ENCODE measurements around the gene ARG2. TPM values are rescaled to one million over a fixed set of nuclear protein-coding genes. Genes with fewer than 3 reads are reported as not detected.

The ARG2 gene
- total RNA-seq, 1 donor from 2014 or later, result 0.77 TPM

- H3K27ac ChIP-seq, result no peak overlapping the region
- H3K4me1 ChIP-seq, result no peaks in the 10 kb centered on the region
- no peaks in the 10 kb centered on the region for H3K36me3 ChIP-seq
- ATAC-seq, result no peak
- no peaks in the 10 kb centered on the region for H3K27me3 ChIP-seq (ENCODE audit: low read depth)
- TF ChIP-seq, protein P1, sequence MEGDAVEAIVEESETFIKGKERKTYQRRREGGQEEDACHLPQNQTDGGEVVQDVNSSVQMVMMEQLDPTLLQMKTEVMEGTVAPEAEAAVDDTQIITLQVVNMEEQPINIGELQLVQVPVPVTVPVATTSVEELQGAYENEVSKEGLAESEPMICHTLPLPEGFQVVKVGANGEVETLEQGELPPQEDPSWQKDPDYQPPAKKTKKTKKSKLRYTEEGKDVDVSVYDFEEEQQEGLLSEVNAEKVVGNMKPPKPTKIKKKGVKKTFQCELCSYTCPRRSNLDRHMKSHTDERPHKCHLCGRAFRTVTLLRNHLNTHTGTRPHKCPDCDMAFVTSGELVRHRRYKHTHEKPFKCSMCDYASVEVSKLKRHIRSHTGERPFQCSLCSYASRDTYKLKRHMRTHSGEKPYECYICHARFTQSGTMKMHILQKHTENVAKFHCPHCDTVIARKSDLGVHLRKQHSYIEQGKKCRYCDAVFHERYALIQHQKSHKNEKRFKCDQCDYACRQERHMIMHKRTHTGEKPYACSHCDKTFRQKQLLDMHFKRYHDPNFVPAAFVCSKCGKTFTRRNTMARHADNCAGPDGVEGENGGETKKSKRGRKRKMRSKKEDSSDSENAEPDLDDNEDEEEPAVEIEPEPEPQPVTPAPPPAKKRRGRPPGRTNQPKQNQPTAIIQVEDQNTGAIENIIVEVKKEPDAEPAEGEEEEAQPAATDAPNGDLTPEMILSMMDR (IDR thresholded peaks at IDR 0.05), result no peak
- no peak overlapping the region for H3K4me3 ChIP-seq
- intact Hi-C loops (cut with DNase I), result no loop called here
- H3K9me3 ChIP-seq, result no peaks in the 10 kb centered on the region
- DNase-seq, result peak; percentile 24
Measured at GRCh38 chr14:67577181-67577808, 42.4 kb upstream of the ARG2 start.

DNA sequence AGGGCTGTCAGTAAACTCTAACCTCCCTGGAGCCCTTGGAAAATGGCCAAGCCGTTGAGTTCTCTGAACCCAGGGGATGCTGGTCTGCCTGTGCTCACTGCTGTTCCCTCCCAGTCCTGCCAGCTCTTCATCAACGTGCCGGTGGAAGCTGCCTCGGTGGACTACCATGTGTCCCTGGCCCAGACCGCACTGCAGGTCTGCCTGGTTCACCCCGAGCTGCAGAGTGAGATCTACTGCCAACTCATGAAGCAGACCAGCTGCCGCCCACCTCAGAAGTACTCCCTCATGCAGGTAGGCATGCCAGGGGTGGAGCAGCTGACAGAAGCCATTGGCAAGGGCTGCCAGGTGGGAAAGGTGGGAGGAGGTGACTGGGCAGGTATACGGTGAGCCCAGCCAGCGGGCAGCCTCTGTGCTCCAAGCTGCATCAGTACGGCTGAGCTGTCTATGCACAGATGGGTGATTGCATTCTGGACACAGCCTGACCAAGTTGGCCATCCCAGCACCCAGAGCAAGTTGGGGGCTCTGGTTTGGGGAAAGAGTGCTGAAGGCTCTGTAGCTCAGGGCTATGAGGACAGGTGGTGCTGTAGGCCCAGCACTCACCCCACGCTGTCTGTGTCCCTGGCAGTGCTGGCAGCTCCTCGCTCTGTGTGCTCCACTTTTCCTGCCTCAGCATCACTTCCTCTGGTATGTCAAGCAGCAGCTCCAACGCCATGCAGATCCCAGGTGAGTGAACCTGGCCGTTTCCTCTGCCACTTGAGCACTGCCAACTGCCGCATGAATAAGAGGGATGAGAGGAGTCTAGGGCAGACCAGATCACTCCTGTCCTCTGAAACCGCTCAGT, 41.6 kb upstream of the ARG2 start:
- Histone ChIP-seq H3K36me3 (no peaks in the 10 kb centered on the region), H3K9me3 (no peaks in the 10 kb centered on the region), H3K27me3 (ENCODE audit: low read depth) (no peaks in the 10 kb centered on the region), H3K4me3 (no peak overlapping the region), H3K27ac (no peak overlapping the region), H3K4me1 (no peaks in the 10 kb centered on the region)
- TF ChIP-seq, protein P1 (IDR thresholded peaks at IDR 0.05), result no peak
- ATAC-seq (no peak), DNase-seq (peak; percentile 43)
- intact Hi-C loops (cut with DNase I), result no loop called here

DNA sequence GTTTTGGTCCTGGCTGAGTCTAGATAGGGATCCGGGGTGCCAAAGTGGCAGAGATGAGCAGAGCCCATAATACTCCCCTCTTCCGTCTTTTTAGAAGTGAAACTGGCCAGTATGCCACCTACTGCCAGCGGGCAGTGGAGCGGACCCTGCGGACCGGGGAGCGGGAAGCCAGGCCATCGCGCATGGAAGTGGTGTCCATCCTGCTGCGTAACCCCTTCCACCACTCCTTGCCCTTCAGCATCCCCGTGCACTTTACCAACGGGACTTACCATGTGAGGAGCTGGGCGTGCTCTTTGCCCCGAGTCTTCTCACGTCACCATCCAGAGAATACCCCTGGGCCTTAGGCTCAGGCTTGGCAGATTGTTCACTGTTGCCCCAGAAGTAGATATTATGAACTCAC, 40.7 kb upstream of the ARG2 start:
- Histone ChIP-seq H3K27me3 (ENCODE audit: low read depth) (no peaks in the 10 kb centered on the region), H3K9me3 (no peaks in the 10 kb centered on the region), H3K4me1 (no peaks in the 10 kb centered on the region), H3K27ac (no peak overlapping the region), H3K36me3 (no peaks in the 10 kb centered on the region), H3K4me3 (no peak overlapping the region)
- intact Hi-C loops (cut with DNase I), result no loop called here
- DNase-seq (peak; percentile 20), ATAC-seq (no peak)
- TF ChIP-seq, protein P1 (IDR thresholded peaks at IDR 0.05), result no peak

- Histone ChIP-seq H3K4me1 (no peaks in the 10 kb centered on the region), H3K36me3 (no peaks in the 10 kb centered on the region), H3K4me3 (no peak overlapping the region), H3K27me3 (ENCODE audit: low read depth) (no peaks in the 10 kb centered on the region), H3K9me3 (no peaks in the 10 kb centered on the region), H3K27ac (no peak overlapping the region)
- no peak for ATAC-seq
- TF ChIP-seq, protein P1 (IDR thresholded peaks at IDR 0.05), result no peak
- no peak for DNase-seq
- intact Hi-C loops (cut with DNase I), result no loop called here
Measured at GRCh38 chr14:67579636-67580035, 40.1 kb upstream of the ARG2 start.

- H3K36me3 ChIP-seq, result no peaks in the 10 kb centered on the region
- H3K4me3 ChIP-seq, result no peak overlapping the region
- TF ChIP-seq, protein P1 (IDR thresholded peaks at IDR 0.05), result no peak
- peak; percentile 35 for DNase-seq
- no peak for ATAC-seq
- H3K4me1 ChIP-seq, result no peaks in the 10 kb centered on the region
- H3K27me3 ChIP-seq (ENCODE audit: low read depth), result no peaks in the 10 kb centered on the region
- no peaks in the 10 kb centered on the region for H3K9me3 ChIP-seq
- intact Hi-C loops (cut with DNase I), result no loop called here
- H3K27ac ChIP-seq, result no peak overlapping the region
Measured at GRCh38 chr14:67580336-67581171, 39.2 kb upstream of the ARG2 start.

All from lower lobe of right lung (tissue), 2 donors.